Fibroblast of mammary gland (primary cell): ENCODE measurements around the gene PTGES3.

ENCODE experiments used
- DNase-seq: peaks from one replicate; pipeline ENCODE4 v3.0.0-alpha.2; 2010; ENCODE audit warnings: low read depth
- H3K4me3 ChIP-seq: 2 replicates; pipeline ENCODE4 v1.5.1; 2011; ENCODE audit warnings: low read depth, mild to moderate bottlenecking, low read length, moderate library complexity; ENCODE audit not compliant: control insufficient read depth
- CTCF ChIP-seq: conservative IDR thresholded peaks from 2 replicates; pipeline ENCODE4 v1.5.1; 2011; ENCODE audit warnings: low read depth, low read length, inconsistent platforms; ENCODE audit not compliant: control insufficient read depth, insufficient read depth

Gene PTGES3

GRCh38 chr12:56676851-56677580 lies 11.1 kb downstream of the PTGES3 start:
- no peak for DNase-seq
- H3K4me3 ChIP-seq, result no peak overlapping the region

GRCh38 chr12:56671608-56672007 lies 16.5 kb downstream of the PTGES3 start:
- H3K4me3 ChIP-seq, result no peak overlapping the region
- no peak for TF ChIP-seq CTCF

More at GRCh38 chr12:56676851-56677580, 11.1 kb downstream of the PTGES3 start:
- TF ChIP-seq CTCF, result no peak

GRCh38 chr12:56670836-56671235 lies 17.2 kb downstream of the PTGES3 start:
- TF ChIP-seq CTCF, result no peak
- H3K4me3 ChIP-seq, result no peak overlapping the region
- no peak for DNase-seq

More at GRCh38 chr12:56671608-56672007, 16.5 kb downstream of the PTGES3 start:
- no peak for DNase-seq

GRCh38 chr12:56668197-56668457 lies 20.0 kb downstream of the PTGES3 start:
- no peak overlapping the region for H3K4me3 ChIP-seq
- no peak for DNase-seq
- TF ChIP-seq CTCF, result no peak

- no peak for DNase-seq
- no peak overlapping the region for H3K4me3 ChIP-seq
- TF ChIP-seq CTCF, result no peak
These were observed 26.0 kb downstream of the PTGES3 start for GRCh38 chr12:56661979-56662638.

- no peak for DNase-seq
- no peak overlapping the region for H3K4me3 ChIP-seq
- no peak for TF ChIP-seq CTCF
These were observed 26.5 kb downstream of the PTGES3 start for GRCh38 chr12:56661560-56661959.
